K562 (cell line): ENCODE data around the gene TM2D3. TPM values are rescaled to one million over a fixed set of nuclear protein-coding genes. Genes with fewer than 3 reads are reported as not detected.

Experiments used
- EP400 ChIP-seq: fragments of 450-650 bp; IDR thresholded peaks from 2 replicates; pipeline ENCODE4 v1.6.1; 2017; ENCODE audit warnings: antibody characterized with exemption, mild to moderate bottlenecking, moderate library complexity
- MBD2 ChIP-seq: sonication (generic); IDR thresholded peaks from 2 replicates; pipeline ENCODE4 v1.6.1; 2016; ENCODE audit warnings: low read depth, borderline replicate concordance
- RBFOX2 ChIP-seq: fragments of 200-400 bp; formaldehyde crosslinking; IDR thresholded peaks from 2 replicates; pipeline ENCODE4 v1.6.1; 2017; ENCODE audit warnings: low read depth, mild to moderate bottlenecking, low read length, moderate library complexity
- polyA plus RNA-seq, 8 experiments: library from polyadenylated mRNA; depleted of rRNA in 4 of 8; stranded (reverse) in 5 of 8; unstranded in 3 of 8; fragments of >200 nt; fragmentation: Nextera tagmentation in 2 of 8; fragmentation: Illumina TruSeq in 1 of 8; extraction: Ambion mirVana in 2 of 8; extraction: Trizol in 1 of 8; gene quantifications; 2 replicates each; pipeline versions ENCODE4 v1.2.1 to v1.2.3, GENCODE V29; 2011 to 2014; ENCODE audit warnings: inconsistent platforms in 1 of 8, missing spikeins in 1 of 8
- total RNA-seq, 7 experiments: library from RNA; depleted of rRNA in 6 of 7; stranded (reverse); fragments of >200 nt in 6 of 7; fragmentation: Illumina TruSeq in 2 of 7; extraction: Trizol in 2 of 7; gene quantifications; 2 replicates each; pipeline versions ENCODE4 v1.2.1 to v1.2.3, GENCODE V29; 2011 to 2021; ENCODE audit warnings: low replicate concordance in 1 of 7
- TF ChIP-seq, protein P1 (sequence below), 2 experiments: fragments of 450-650 bp in 1 of 2; sonication (generic) in 1 of 2; formaldehyde crosslinking in 1 of 2; IDR thresholded peaks; 2 replicates each; pipeline versions ENCODE4 v1.7.1 to v1.9.0; 2016 to 2022; ENCODE audit warnings: inconsistent platforms in 1 of 2, mild to moderate bottlenecking in 1 of 2, missing genetic modification reagents in 1 of 2
- TF ChIP-seq, protein P2 (sequence below): fragments of 450-650 bp; IDR thresholded peaks from 2 replicates; pipeline ENCODE4 v1.6.1; 2017; ENCODE audit warnings: mild to moderate bottlenecking, moderate library complexity
- TF ChIP-seq, protein P3 (sequence below): fragments of 450-650 bp; IDR thresholded peaks from 2 replicates; pipeline ENCODE4 v1.6.1; 2016; ENCODE audit warnings: low read depth

TM2D3 gene
- total and polyA plus RNA-seq, 9 of the 15 experiments (the other 6 are each of a cell fraction or from before 2014, with no cell fraction given): 16.5 to 67.9 (median 31.3) TPM

DNA sequence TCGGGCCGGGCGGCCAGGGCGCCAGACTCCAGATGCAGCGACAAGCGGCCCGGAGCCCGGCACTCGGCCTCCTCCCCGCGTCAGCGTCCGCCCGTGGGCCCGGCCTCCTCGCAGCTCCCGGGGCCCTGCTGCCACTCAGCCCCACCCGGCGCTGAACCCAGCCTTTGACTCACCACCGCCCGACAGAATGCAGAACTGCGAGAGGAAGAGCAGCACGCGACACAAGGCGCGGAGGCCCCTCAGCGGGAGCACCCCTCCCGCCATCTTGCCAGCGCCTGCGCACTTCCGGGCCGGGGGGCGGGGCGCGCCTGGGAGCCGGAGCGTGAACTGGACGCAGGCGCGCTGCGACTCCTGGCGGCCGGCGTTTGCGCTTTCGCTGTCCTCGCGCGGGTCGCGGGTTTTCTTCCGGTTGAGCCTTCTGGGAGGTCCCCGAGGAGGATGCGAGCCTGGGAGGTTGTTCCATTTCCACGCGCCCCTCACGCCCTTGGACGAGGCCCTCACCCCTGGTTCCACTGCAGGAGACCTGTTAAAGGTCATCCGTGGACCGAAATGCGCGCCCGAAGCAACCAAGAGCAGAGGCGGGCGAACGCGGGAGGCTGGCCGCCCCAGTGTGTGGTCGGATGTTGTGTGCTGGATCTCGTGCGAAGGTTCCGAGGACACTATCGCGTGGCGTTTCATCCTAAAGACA, at the start of gene TM2D3 (continued):
- TF ChIP-seq, protein P1, sequence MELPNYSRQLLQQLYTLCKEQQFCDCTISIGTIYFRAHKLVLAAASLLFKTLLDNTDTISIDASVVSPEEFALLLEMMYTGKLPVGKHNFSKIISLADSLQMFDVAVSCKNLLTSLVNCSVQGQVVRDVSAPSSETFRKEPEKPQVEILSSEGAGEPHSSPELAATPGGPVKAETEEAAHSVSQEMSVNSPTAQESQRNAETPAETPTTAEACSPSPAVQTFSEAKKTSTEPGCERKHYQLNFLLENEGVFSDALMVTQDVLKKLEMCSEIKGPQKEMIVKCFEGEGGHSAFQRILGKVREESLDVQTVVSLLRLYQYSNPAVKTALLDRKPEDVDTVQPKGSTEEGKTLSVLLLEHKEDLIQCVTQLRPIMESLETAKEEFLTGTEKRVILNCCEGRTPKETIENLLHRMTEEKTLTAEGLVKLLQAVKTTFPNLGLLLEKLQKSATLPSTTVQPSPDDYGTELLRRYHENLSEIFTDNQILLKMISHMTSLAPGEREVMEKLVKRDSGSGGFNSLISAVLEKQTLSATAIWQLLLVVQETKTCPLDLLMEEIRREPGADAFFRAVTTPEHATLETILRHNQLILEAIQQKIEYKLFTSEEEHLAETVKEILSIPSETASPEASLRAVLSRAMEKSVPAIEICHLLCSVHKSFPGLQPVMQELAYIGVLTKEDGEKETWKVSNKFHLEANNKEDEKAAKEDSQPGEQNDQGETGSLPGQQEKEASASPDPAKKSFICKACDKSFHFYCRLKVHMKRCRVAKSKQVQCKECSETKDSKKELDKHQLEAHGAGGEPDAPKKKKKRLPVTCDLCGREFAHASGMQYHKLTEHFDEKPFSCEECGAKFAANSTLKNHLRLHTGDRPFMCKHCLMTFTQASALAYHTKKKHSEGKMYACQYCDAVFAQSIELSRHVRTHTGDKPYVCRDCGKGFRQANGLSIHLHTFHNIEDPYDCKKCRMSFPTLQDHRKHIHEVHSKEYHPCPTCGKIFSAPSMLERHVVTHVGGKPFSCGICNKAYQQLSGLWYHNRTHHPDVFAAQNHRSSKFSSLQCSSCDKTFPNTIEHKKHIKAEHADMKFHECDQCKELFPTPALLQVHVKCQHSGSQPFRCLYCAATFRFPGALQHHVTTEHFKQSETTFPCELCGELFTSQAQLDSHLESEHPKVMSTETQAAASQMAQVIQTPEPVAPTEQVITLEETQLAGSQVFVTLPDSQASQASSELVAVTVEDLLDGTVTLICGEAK (IDR thresholded peaks at IDR 0.05): peak; percentile 90
- TF ChIP-seq, protein P1 (CRISPR knock-in tag; IDR thresholded peaks at IDR 0.05): no peak
- TF ChIP-seq, protein P2, sequence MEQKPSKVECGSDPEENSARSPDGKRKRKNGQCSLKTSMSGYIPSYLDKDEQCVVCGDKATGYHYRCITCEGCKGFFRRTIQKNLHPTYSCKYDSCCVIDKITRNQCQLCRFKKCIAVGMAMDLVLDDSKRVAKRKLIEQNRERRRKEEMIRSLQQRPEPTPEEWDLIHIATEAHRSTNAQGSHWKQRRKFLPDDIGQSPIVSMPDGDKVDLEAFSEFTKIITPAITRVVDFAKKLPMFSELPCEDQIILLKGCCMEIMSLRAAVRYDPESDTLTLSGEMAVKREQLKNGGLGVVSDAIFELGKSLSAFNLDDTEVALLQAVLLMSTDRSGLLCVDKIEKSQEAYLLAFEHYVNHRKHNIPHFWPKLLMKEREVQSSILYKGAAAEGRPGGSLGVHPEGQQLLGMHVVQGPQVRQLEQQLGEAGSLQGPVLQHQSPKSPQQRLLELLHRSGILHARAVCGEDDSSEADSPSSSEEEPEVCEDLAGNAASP: no peak
- TF ChIP-seq, protein P3, sequence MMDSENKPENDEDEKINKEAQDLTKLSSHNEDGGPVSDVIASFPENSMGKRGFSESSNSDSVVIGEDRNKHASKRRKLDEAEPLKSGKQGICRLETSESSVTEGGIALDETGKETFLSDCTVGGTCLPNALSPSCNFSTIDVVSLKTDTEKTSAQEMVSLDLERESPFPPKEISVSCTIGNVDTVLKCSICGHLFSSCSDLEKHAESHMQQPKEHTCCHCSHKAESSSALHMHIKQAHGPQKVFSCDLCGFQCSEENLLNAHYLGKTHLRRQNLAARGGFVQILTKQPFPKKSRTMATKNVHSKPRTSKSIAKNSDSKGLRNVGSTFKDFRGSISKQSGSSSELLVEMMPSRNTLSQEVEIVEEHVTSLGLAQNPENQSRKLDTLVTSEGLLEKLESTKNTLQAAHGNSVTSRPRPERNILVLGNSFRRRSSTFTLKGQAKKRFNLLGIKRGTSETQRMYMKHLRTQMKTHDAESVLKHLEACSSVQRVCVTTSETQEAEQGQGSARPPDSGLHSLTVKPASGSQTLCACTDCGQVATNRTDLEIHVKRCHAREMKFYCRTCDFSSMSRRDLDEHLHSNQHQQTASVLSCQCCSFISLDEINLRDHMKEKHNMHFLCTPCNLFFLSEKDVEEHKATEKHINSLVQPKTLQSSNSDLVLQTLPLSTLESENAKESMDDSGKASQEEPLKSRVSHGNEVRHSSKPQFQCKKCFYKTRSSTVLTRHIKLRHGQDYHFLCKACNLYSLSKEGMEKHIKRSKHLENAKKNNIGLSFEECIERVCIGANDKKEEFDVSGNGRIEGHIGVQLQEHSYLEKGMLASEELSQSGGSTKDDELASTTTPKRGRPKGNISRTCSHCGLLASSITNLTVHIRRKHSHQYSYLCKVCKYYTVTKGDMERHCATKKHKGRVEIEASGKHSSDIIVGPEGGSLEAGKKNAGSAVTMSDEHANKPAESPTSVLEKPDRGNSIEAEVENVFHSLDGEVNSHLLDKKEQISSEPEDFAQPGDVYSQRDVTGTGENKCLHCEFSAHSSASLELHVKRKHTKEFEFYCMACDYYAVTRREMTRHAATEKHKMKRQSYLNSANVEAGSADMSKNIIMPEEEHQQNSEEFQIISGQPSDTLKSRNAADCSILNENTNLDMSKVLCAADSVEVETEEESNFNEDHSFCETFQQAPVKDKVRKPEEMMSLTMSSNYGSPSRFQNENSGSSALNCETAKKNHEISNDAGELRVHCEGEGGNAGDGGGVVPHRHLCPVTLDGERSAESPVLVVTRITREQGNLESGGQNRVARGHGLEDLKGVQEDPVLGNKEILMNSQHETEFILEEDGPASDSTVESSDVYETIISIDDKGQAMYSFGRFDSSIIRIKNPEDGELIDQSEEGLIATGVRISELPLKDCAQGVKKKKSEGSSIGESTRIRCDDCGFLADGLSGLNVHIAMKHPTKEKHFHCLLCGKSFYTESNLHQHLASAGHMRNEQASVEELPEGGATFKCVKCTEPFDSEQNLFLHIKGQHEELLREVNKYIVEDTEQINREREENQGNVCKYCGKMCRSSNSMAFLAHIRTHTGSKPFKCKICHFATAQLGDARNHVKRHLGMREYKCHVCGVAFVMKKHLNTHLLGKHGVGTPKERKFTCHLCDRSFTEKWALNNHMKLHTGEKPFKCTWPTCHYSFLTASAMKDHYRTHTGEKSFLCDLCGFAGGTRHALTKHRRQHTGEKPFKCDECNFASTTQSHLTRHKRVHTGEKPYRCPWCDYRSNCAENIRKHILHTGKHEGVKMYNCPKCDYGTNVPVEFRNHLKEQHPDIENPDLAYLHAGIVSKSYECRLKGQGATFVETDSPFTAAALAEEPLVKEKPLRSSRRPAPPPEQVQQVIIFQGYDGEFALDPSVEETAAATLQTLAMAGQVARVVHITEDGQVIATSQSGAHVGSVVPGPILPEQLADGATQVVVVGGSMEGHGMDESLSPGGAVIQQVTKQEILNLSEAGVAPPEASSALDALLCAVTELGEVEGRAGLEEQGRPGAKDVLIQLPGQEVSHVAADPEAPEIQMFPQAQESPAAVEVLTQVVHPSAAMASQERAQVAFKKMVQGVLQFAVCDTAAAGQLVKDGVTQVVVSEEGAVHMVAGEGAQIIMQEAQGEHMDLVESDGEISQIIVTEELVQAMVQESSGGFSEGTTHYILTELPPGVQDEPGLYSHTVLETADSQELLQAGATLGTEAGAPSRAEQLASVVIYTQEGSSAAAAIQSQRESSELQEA: no peak
- TF ChIP-seq RBFOX2 (peak; percentile 98), EP400 (peak; percentile 83), MBD2 (peak; percentile 39; the same call in 1 of the 2 replicates)
